ENCODE results near the gene AKTIP.

AKTIP gene

GRCh38 chr16:53480394-53480793, 22.6 kb downstream of the AKTIP start:
- DNase-seq (ENCODE audit: low read depth), result no peak

- DNase-seq (ENCODE audit: low read depth), result no peak
These were observed 24.0 kb downstream of the AKTIP start for GRCh38 chr16:53478965-53479364.

- no peak for DNase-seq (ENCODE audit: low read depth)
These were observed 26.1 kb downstream of the AKTIP start for GRCh38 chr16:53476867-53477266.

- no peak for DNase-seq (ENCODE audit: low read depth)
These were observed 37.3 kb downstream of the AKTIP start for GRCh38 chr16:53465606-53466280.

- no peak for DNase-seq (ENCODE audit: low read depth)
These were observed 44.4 kb downstream of the AKTIP start for GRCh38 chr16:53458635-53459034.

- peak; percentile 67 for DNase-seq (ENCODE audit: low read depth)
These were observed 45.3 kb downstream of the AKTIP start for GRCh38 chr16:53457670-53458069.

- peak; percentile 34 for DNase-seq (ENCODE audit: low read depth)
These were observed 46.4 kb downstream of the AKTIP start for GRCh38 chr16:53456625-53457024.

GRCh38 chr16:53453928-53454327, 49.1 kb downstream of the AKTIP start:
- no peak for DNase-seq (ENCODE audit: low read depth)

- DNase-seq (ENCODE audit: low read depth), result no peak
These were observed 53.0 kb downstream of the AKTIP start for GRCh38 chr16:53449816-53450517.

GRCh38 chr16:53446090-53446489, 56.9 kb downstream of the AKTIP start:
- DNase-seq (ENCODE audit: low read depth), result no peak

GRCh38 chr16:53445534-53445933, 57.5 kb downstream of the AKTIP start:
- no peak for DNase-seq (ENCODE audit: low read depth)

All from T follicular helper cell (primary cell).